Measurements from ENCODE around the gene EHMT1.

The EHMT1 gene

DNA sequence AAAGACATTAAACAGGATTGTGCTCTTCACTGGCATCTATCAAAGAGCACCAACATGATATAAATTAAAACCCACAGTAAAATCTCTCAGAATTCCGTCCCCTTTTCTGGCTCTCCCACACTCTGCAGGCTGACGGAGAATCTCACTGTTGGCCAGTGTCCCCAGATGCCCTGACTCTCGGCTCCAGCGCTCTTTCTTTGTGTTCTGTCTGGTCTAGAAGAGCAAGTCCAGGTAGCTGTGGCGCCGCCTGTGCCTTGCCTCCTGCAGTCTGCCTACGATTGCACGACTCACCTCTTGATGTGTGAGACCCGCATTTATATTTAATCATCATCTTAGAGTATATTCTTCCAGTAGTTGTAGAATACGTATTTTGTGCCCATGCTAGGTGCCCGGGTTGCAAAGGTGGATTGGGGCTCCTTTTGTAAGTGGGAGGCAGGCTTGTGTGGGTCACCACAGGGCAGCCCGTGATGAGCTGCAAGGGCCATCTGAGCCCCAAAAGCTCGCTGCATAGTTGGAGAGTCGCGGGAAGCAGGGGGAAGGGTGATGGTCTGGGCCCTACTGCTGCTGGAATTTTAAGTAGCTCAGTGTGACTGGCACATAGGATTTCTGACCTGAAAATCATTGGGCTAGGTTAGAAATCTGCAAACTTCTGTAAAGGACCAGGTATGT lies 55.6 kb downstream of the EHMT1 start:
- H3K36me3 ChIP-seq (ENCODE audit: insufficient read depth, insufficient read length, low read length), result peaks cover 6% of the 10 kb centered on the region
- H3K4me3 ChIP-seq (ENCODE audit: insufficient read length, low read depth), result no peak overlapping the region
- TF ChIP-seq YY1 (IDR thresholded peaks at IDR 0.05; ENCODE audit: insufficient read depth, insufficient read length) (no peak), SUZ12 (IDR thresholded peaks at IDR 0.05; ENCODE audit: extremely low read depth, insufficient read depth, insufficient read length) (no peak), ZNF274 (IDR thresholded peaks at IDR 0.05; ENCODE audit: low read depth, low read length) (no peak)
- H3K27me3 ChIP-seq (ENCODE audit: insufficient read depth, insufficient read length), result no peaks in the 10 kb centered on the region
- H3K4me1 ChIP-seq (ENCODE audit: insufficient read depth, insufficient read length), result peaks cover 31% of the 10 kb centered on the region
- DNase-seq (ENCODE audit: low read depth, low spot score), result no peak
- H3K9me3 ChIP-seq (ENCODE audit: insufficient read depth, low read length), result no peaks in the 10 kb centered on the region
- peak overlapping the region; percentile 68 for H3K9ac ChIP-seq (ENCODE audit: insufficient read length, low read depth)

DNA sequence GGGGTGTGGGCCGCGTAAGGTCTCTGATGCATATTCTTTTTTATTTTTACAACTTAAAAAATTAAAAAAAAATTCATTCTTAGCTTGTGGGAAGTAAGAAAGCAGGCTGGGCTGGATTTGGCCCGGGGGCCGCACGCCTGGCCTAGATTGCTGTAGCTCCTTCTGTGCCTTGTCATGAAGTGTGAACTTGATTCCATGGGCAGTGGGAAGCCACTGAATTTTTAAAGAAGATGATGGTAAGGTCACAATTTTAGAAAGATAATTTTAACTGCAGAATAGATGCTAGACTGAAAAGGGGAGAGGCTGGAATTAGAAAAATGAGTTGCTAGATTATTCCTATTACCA lies 56.1 kb downstream of the EHMT1 start:
- H3K4me1 ChIP-seq (ENCODE audit: insufficient read depth, insufficient read length), result peaks cover 29% of the 10 kb centered on the region
- H3K36me3 ChIP-seq (ENCODE audit: insufficient read depth, insufficient read length, low read length), result peaks cover 5% of the 10 kb centered on the region
- no peak overlapping the region for H3K9ac ChIP-seq (ENCODE audit: insufficient read length, low read depth)
- TF ChIP-seq SUZ12 (IDR thresholded peaks at IDR 0.05; ENCODE audit: extremely low read depth, insufficient read depth, insufficient read length), result no peak
- TF ChIP-seq YY1 (IDR thresholded peaks at IDR 0.05; ENCODE audit: insufficient read depth, insufficient read length), result no peak
- no peak for TF ChIP-seq ZNF274 (IDR thresholded peaks at IDR 0.05; ENCODE audit: low read depth, low read length)
- H3K9me3 ChIP-seq (ENCODE audit: insufficient read depth, low read length), result no peaks in the 10 kb centered on the region
- no peak for DNase-seq (ENCODE audit: low read depth, low spot score)
- H3K4me3 ChIP-seq (ENCODE audit: insufficient read length, low read depth), result no peak overlapping the region
- H3K27me3 ChIP-seq (ENCODE audit: insufficient read depth, insufficient read length), result no peaks in the 10 kb centered on the region

GRCh38 chr9:137676998-137677397 lies 58.2 kb downstream of the EHMT1 start:
- Histone ChIP-seq H3K4me1 (ENCODE audit: insufficient read depth, insufficient read length) (peaks cover 28% of the 10 kb centered on the region), H3K4me3 (ENCODE audit: insufficient read length, low read depth) (no peak overlapping the region), H3K9ac (ENCODE audit: insufficient read length, low read depth) (no peak overlapping the region), H3K36me3 (ENCODE audit: insufficient read depth, insufficient read length, low read length) (peaks cover 13% of the 10 kb centered on the region), H3K9me3 (ENCODE audit: insufficient read depth, low read length) (no peaks in the 10 kb centered on the region), H3K27me3 (ENCODE audit: insufficient read depth, insufficient read length) (no peaks in the 10 kb centered on the region)
- no peak for TF ChIP-seq YY1 (IDR thresholded peaks at IDR 0.05; ENCODE audit: insufficient read depth, insufficient read length)
- TF ChIP-seq SUZ12 (IDR thresholded peaks at IDR 0.05; ENCODE audit: extremely low read depth, insufficient read depth, insufficient read length), result no peak
- TF ChIP-seq ZNF274 (IDR thresholded peaks at IDR 0.05; ENCODE audit: low read depth, low read length), result no peak
- no peak for DNase-seq (ENCODE audit: low read depth, low spot score)

- no peak for DNase-seq (ENCODE audit: low read depth, low spot score)
These were observed 59.4 kb downstream of the EHMT1 start for GRCh38 chr9:137678202-137678601.

GRCh38 chr9:137679249-137679648 lies 60.4 kb downstream of the EHMT1 start:
- Histone ChIP-seq H3K4me3 (ENCODE audit: insufficient read length, low read depth) (no peak overlapping the region), H3K9me3 (ENCODE audit: insufficient read depth, low read length) (no peaks in the 10 kb centered on the region), H3K9ac (ENCODE audit: insufficient read length, low read depth) (no peak overlapping the region), H3K36me3 (ENCODE audit: insufficient read depth, insufficient read length, low read length) (peaks cover 13% of the 10 kb centered on the region), H3K27me3 (ENCODE audit: insufficient read depth, insufficient read length) (no peaks in the 10 kb centered on the region), H3K4me1 (ENCODE audit: insufficient read depth, insufficient read length) (peaks cover 21% of the 10 kb centered on the region)
- TF ChIP-seq ZNF274 (IDR thresholded peaks at IDR 0.05; ENCODE audit: low read depth, low read length), result no peak
- TF ChIP-seq YY1 (IDR thresholded peaks at IDR 0.05; ENCODE audit: insufficient read depth, insufficient read length), result no peak
- peak; percentile 74 for DNase-seq (ENCODE audit: low read depth, low spot score)

More at GRCh38 chr9:137678202-137678601, 59.4 kb downstream of the EHMT1 start:
- peaks cover 30% of the 10 kb centered on the region for H3K4me1 ChIP-seq (ENCODE audit: insufficient read depth, insufficient read length)
- no peaks in the 10 kb centered on the region for H3K27me3 ChIP-seq (ENCODE audit: insufficient read depth, insufficient read length)
- H3K9ac ChIP-seq (ENCODE audit: insufficient read length, low read depth), result no peak overlapping the region
- H3K9me3 ChIP-seq (ENCODE audit: insufficient read depth, low read length), result no peaks in the 10 kb centered on the region
- no peak overlapping the region for H3K4me3 ChIP-seq (ENCODE audit: insufficient read length, low read depth)
- TF ChIP-seq SUZ12 (IDR thresholded peaks at IDR 0.05; ENCODE audit: extremely low read depth, insufficient read depth, insufficient read length) (no peak), YY1 (IDR thresholded peaks at IDR 0.05; ENCODE audit: insufficient read depth, insufficient read length) (no peak), ZNF274 (IDR thresholded peaks at IDR 0.05; ENCODE audit: low read depth, low read length) (no peak)
- H3K36me3 ChIP-seq (ENCODE audit: insufficient read depth, insufficient read length, low read length), result peaks cover 13% of the 10 kb centered on the region

DNA sequence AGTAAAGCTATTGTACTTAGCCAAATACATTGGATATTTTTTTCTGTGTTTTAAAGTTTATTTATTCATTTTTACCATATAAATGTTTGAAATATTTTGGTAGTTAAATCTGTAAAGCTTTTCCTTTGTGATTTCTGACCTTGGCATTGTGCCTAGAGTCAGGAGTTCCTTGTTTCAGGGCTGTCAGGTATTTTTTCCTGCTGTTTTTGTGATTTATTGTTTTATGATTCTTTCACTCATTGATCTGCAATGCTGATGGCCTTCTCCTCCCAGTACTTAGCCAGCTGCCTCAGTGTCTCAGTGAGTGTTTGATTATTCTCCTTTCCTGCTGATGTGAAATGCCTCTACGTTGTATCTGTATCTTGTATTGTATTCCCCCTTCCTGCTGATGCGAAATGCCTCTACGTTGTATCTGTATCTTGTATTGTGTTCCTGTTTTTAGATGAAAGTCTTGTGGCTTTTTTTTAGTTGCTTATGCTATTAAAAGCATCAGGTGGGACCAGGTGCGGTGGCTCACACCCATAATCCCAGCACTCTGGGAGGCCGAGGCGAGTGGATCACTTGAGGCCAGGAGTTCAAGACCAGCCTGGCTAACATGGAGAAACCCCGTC lies 61.0 kb downstream of the EHMT1 start:
- no peaks in the 10 kb centered on the region for H3K9me3 ChIP-seq (ENCODE audit: insufficient read depth, low read length)
- no peaks in the 10 kb centered on the region for H3K27me3 ChIP-seq (ENCODE audit: insufficient read depth, insufficient read length)
- H3K36me3 ChIP-seq (ENCODE audit: insufficient read depth, insufficient read length, low read length), result peaks cover 13% of the 10 kb centered on the region
- TF ChIP-seq YY1 (IDR thresholded peaks at IDR 0.05; ENCODE audit: insufficient read depth, insufficient read length), result no peak
- TF ChIP-seq ZNF274 (IDR thresholded peaks at IDR 0.05; ENCODE audit: low read depth, low read length), result no peak
- H3K4me3 ChIP-seq (ENCODE audit: insufficient read length, low read depth), result no peak overlapping the region
- no peak for DNase-seq (ENCODE audit: low read depth, low spot score)
- H3K4me1 ChIP-seq (ENCODE audit: insufficient read depth, insufficient read length), result peaks cover 21% of the 10 kb centered on the region
- H3K9ac ChIP-seq (ENCODE audit: insufficient read length, low read depth), result no peak overlapping the region

- no peak overlapping the region for H3K4me3 ChIP-seq (ENCODE audit: insufficient read length, low read depth)
- no peak for DNase-seq (ENCODE audit: low read depth, low spot score)
- no peak for TF ChIP-seq ZNF274 (IDR thresholded peaks at IDR 0.05; ENCODE audit: low read depth, low read length)
- TF ChIP-seq SUZ12 (IDR thresholded peaks at IDR 0.05; ENCODE audit: extremely low read depth, insufficient read depth, insufficient read length), result no peak
- no peak for TF ChIP-seq YY1 (IDR thresholded peaks at IDR 0.05; ENCODE audit: insufficient read depth, insufficient read length)
These were observed 61.9 kb downstream of the EHMT1 start for GRCh38 chr9:137680444-137681358.

More at GRCh38 chr9:137680444-137681358, 61.9 kb downstream of the EHMT1 start:
- Histone ChIP-seq H3K9me3 (ENCODE audit: insufficient read depth, low read length) (no peaks in the 10 kb centered on the region), H3K27me3 (ENCODE audit: insufficient read depth, insufficient read length) (no peaks in the 10 kb centered on the region), H3K36me3 (ENCODE audit: insufficient read depth, insufficient read length, low read length) (peaks cover 16% of the 10 kb centered on the region), H3K9ac (ENCODE audit: insufficient read length, low read depth) (peak overlapping the region; percentile 57), H3K4me1 (ENCODE audit: insufficient read depth, insufficient read length) (peaks cover 21% of the 10 kb centered on the region)

Data from NT2/D1 (cell line).